NCI-H2227 treated with DMSO at 0.1 percent for 48 hours (cell line): ENCODE data around the gene MRTFB.
"Not testable (repeated sequence)": the region's sequence is repeated elsewhere in the genome, so short reads cannot be mapped to it uniquely, and the experiment has no call there.

ENCODE experiments used
- DNase-seq: peaks from one replicate; lab custom pipeline; 2025; lab: John Stamatoyannopoulos, UW

The MRTFB gene

GRCh38 chr16:14105760-14106375 lies 34.7 kb downstream of the MRTFB start:
- no peak for DNase-seq

- DNase-seq, result no peak
Observed at GRCh38 chr16:14106457-14106856, 35.3 kb downstream of the MRTFB start.

GRCh38 chr16:14106961-14107360 lies 35.8 kb downstream of the MRTFB start:
- no peak for DNase-seq

GRCh38 chr16:14109077-14109775 lies 38.1 kb downstream of the MRTFB start:
- DNase-seq, result no peak

- DNase-seq, result no peak
Observed at GRCh38 chr16:14109782-14110727, 38.9 kb downstream of the MRTFB start.

- DNase-seq, result no peak
Observed at GRCh38 chr16:14110728-14111251, 39.7 kb downstream of the MRTFB start.

- DNase-seq, result no peak
Observed at GRCh38 chr16:14111713-14112538, 40.8 kb downstream of the MRTFB start.

GRCh38 chr16:14112539-14112856 lies 41.4 kb downstream of the MRTFB start:
- no peak for DNase-seq

- no peak for DNase-seq
Observed at GRCh38 chr16:14113344-14113743, 42.2 kb downstream of the MRTFB start.

GRCh38 chr16:14117051-14117450 lies 45.9 kb downstream of the MRTFB start:
- no peak for DNase-seq

- no peak for DNase-seq
Observed at GRCh38 chr16:14119799-14120198, 48.7 kb downstream of the MRTFB start.

GRCh38 chr16:14120335-14120734 lies 49.2 kb downstream of the MRTFB start:
- DNase-seq, result no peak

- DNase-seq, result peak; percentile 16
Observed at GRCh38 chr16:14121142-14121541, 50.0 kb downstream of the MRTFB start.

- no peak for DNase-seq
Observed at GRCh38 chr16:14121872-14122271, 50.8 kb downstream of the MRTFB start.

GRCh38 chr16:14122430-14122829 lies 51.3 kb downstream of the MRTFB start:
- DNase-seq, result not testable (repeated sequence)

- DNase-seq, result no peak
Observed at GRCh38 chr16:14125000-14125681, 54.0 kb downstream of the MRTFB start.

GRCh38 chr16:14125708-14126107 lies 54.6 kb downstream of the MRTFB start:
- DNase-seq, result no peak

- no peak for DNase-seq
Observed at GRCh38 chr16:14128097-14128496, 57.0 kb downstream of the MRTFB start.

GRCh38 chr16:14129502-14129901 lies 58.4 kb downstream of the MRTFB start:
- no peak for DNase-seq

GRCh38 chr16:14131774-14132695 lies 60.9 kb downstream of the MRTFB start:
- DNase-seq, result no peak
